ENCODE measurements around the gene SARM1.

GRCh38 chr17:28394337-28395116, 23.0 kb downstream of the SARM1 start:
- TF ChIP-seq RELA (CRISPR knock-in tag; IDR thresholded peaks at IDR 0.05) (no peak), CBFB (CRISPR knock-in tag; IDR thresholded peaks at IDR 0.05) (no peak), ZNF513 (CRISPR knock-in tag; conservative IDR thresholded peaks at IDR 0.05) (no peak), ZNF672 (CRISPR knock-in tag; IDR thresholded peaks at IDR 0.05) (no peak), ZNF124 (CRISPR knock-in tag; IDR thresholded peaks at IDR 0.05) (no peak), PHF21A (CRISPR knock-in tag; IDR thresholded peaks at IDR 0.05) (no peak), TRAFD1 (CRISPR knock-in tag; IDR thresholded peaks at IDR 0.05; ENCODE audit: borderline replicate concordance) (no peak), RXRA (CRISPR knock-in tag; IDR thresholded peaks at IDR 0.05) (no peak), CTCF (CRISPR knock-in tag; IDR thresholded peaks at IDR 0.05) (no peak), ZNF792 (CRISPR knock-in tag; IDR thresholded peaks at IDR 0.05) (no peak), ZNF256 (CRISPR knock-in tag; conservative IDR thresholded peaks at IDR 0.05) (no peak), ISX (CRISPR knock-in tag; conservative IDR thresholded peaks at IDR 0.05) (no peak), ZNF614 (CRISPR knock-in tag; IDR thresholded peaks at IDR 0.05; ENCODE audit: borderline replicate concordance) (no peak), TCF12 (IDR thresholded peaks at IDR 0.05) (no peak), TCF12 (CRISPR knock-in tag; IDR thresholded peaks at IDR 0.05) (no peak)
